Vagina (tissue), 2 donors: ENCODE results near the gene CLCNKA. TPM values are rescaled to one million over a fixed set of nuclear protein-coding genes. Genes with fewer than 3 reads are reported as not detected.
"Not testable (repeated sequence)": the region's sequence is repeated elsewhere in the genome, so short reads cannot be mapped to it uniquely, and the experiment has no call there.

ENCODE experiments used
- DNase-seq, 2 donors: peaks; one replicate each; pipeline ENCODE4 v3.0.0-alpha.2; 2017; ENCODE audit errors: extremely low spot score in 2 of 2
- H3K27ac ChIP-seq: fragments of 200-600 bp; sonication (generic); one replicate; pipeline ENCODE4 v1.5.1; 2019
- H3K27me3 ChIP-seq: fragments of 200-600 bp; sonication (generic); one replicate; pipeline ENCODE4 v1.5.1; 2019
- H3K36me3 ChIP-seq, 2 donors: fragments of 200-600 bp; sonication (generic); one replicate each; pipeline ENCODE4 v1.5.1; 2017 to 2019
- H3K4me1 ChIP-seq: fragments of 200-600 bp; sonication (generic); one replicate; pipeline ENCODE4 v1.5.1; 2019
- H3K4me3 ChIP-seq, 2 donors: fragments of 200-600 bp; sonication (generic); 1 replicate in 1 of 2; 2 replicates in 1 of 2; pipeline ENCODE4 v1.5.1; 2016 to 2019
- H3K9me3 ChIP-seq: fragments of 200-600 bp; sonication (generic); one replicate; pipeline ENCODE4 v1.5.1; 2019
- POLR2A ChIP-seq, 2 donors: fragments of 450-650 bp; IDR thresholded peaks; one replicate each; pipeline ENCODE4 v1.6.1; 2017; ENCODE audit warnings: antibody characterized with exemption in 2 of 2, mild to moderate bottlenecking in 2 of 2, moderate library complexity in 2 of 2
- POLR2AphosphoS5 ChIP-seq, 2 donors: sonication (generic); formaldehyde crosslinking; IDR thresholded peaks; one replicate each; pipeline ENCODE4 v1.9.0; 2017; ENCODE audit warnings: antibody characterized with exemption in 2 of 2, mild to moderate bottlenecking in 2 of 2, low read depth in 1 of 2; ENCODE audit not compliant: insufficient read depth in 1 of 2
- intact Hi-C: fragments of 100-400 bp; cut with DNase I; formaldehyde crosslinking; loops from one replicate; pipeline ENCODE4 v1.15.1; 2023
- total RNA-seq: library from RNA; depleted of rRNA; stranded (reverse); fragments of >200 nt; gene quantifications from one replicate; pipeline ENCODE4 v1.2.3, GENCODE V29; 2016
- TF ChIP-seq, protein P1 (sequence below), 3 experiments: fragments of 450-650 bp in 2 of 3; fragments of 200-600 bp in 1 of 3; sonication (generic) in 1 of 3; IDR thresholded peaks; one replicate each; pipeline ENCODE4 v1.5.1; 2017 to 2019; ENCODE audit warnings: antibody characterized with exemption in 3 of 3, mild to moderate bottlenecking in 2 of 3, moderate library complexity in 2 of 3

Gene CLCNKA
- total RNA-seq, 1 donor from 2014 or later = 0.25 TPM

GRCh38 chr1:16061266-16061665 is 39.4 kb downstream of the CLCNKA start:
- Histone ChIP-seq H3K27me3 (no peaks in the 10 kb centered on the region), H3K4me1 (peaks cover 17% of the 10 kb centered on the region), H3K27ac (no peak overlapping the region), H3K36me3 (no peaks in the 10 kb centered on the region), H3K4me3 (no peak overlapping the region), H3K9me3 (no peaks in the 10 kb centered on the region)
- DNase-seq = no peak
- intact Hi-C loops = no loop called here
- no peak for TF ChIP-seq POLR2AphosphoS5 (IDR thresholded peaks at IDR 0.05; ENCODE audit: insufficient read depth in 1 of 2, low read depth in 1 of 2)
- no peak for TF ChIP-seq POLR2A (IDR thresholded peaks at IDR 0.05)
- TF ChIP-seq, protein P1, sequence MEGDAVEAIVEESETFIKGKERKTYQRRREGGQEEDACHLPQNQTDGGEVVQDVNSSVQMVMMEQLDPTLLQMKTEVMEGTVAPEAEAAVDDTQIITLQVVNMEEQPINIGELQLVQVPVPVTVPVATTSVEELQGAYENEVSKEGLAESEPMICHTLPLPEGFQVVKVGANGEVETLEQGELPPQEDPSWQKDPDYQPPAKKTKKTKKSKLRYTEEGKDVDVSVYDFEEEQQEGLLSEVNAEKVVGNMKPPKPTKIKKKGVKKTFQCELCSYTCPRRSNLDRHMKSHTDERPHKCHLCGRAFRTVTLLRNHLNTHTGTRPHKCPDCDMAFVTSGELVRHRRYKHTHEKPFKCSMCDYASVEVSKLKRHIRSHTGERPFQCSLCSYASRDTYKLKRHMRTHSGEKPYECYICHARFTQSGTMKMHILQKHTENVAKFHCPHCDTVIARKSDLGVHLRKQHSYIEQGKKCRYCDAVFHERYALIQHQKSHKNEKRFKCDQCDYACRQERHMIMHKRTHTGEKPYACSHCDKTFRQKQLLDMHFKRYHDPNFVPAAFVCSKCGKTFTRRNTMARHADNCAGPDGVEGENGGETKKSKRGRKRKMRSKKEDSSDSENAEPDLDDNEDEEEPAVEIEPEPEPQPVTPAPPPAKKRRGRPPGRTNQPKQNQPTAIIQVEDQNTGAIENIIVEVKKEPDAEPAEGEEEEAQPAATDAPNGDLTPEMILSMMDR (IDR thresholded peaks at IDR 0.05) = no peak

DNA sequence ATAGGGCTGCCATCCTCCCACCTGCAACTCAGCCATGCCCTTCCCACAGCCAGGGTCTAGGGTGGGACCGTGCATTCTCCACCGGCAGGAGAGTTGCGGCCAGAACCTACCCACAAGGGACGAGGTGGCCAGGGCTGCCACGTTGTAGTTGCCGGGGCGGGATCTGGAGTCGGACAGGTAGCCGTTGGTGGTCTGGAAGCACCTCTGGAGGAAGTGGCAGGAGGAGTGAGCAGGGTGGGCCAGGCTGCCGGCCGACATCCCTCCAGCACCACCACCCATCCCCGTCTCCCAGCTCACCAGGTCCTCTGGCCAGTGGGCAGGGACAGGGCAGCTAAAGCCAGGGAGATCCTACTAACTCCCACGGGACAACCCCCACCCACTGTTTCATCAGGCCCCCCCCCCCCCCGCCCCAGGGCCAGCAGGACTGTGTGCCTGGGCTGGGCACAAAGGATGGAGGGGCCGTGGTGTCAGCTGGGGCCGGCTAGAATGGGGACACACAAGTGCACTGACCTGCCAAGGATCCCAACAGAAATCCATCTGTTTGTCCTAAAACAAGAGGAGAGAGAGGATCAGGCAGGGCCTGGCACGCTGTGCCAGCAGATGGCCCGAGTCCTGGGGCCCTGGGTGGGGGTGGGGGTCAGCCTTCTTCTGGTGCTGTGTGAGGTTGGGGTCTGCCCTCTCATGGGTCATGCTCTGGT is 40.3 kb downstream of the CLCNKA start:
- H3K9me3 ChIP-seq, intact Hi-C loops, DNase-seq, H3K27me3 ChIP-seq, H3K36me3 ChIP-seq, H3K4me3 ChIP-seq, H3K27ac ChIP-seq: not testable (repeated sequence)
- peaks cover 17% of the 10 kb centered on the region for H3K4me1 ChIP-seq

- DNase-seq, H3K4me3 ChIP-seq, H3K9me3 ChIP-seq, H3K36me3 ChIP-seq, intact Hi-C loops, H3K27me3 ChIP-seq, H3K27ac ChIP-seq: not testable (repeated sequence)
- H3K4me1 ChIP-seq = peaks cover 17% of the 10 kb centered on the region
Measured at GRCh38 chr1:16062687-16063075, 40.8 kb downstream of the CLCNKA start.

DNA sequence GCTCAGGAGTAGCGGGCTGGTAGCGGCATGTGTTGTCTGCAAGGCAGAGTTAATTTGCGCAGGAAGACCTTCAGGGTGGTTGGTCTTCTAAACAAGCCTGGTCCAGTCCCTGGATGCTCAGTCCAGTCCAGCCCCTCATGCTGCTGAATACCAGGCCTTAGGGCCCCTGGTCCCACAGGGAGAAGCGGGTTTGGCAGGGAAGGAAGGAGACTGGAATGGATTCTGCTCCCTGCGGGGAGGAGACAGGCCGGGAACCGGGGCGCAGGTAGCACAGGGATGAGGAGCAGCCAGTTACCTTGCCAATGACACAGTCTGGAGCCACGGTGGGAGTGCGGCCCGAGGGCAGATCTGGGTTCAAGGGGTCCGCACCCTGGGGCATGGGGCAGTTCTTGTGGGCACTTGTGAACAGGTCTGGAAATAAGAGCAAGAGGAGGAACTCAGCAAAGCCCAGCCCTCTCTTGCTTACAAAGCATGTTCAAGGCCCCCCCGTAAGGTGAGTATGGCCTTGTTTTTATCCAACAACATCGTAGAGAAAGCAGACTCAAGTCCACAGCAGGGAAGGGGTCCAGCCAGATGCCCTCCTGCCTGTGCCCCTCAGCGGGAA is 41.5 kb downstream of the CLCNKA start:
- Histone ChIP-seq H3K9me3 (no peaks in the 10 kb centered on the region), H3K36me3 (no peaks in the 10 kb centered on the region), H3K4me1 (peaks cover 17% of the 10 kb centered on the region), H3K27me3 (no peaks in the 10 kb centered on the region), H3K4me3 (no peak overlapping the region), H3K27ac (peak overlapping the region; percentile 63)
- TF ChIP-seq POLR2A (IDR thresholded peaks at IDR 0.05) (no peak), POLR2AphosphoS5 (IDR thresholded peaks at IDR 0.05; ENCODE audit: insufficient read depth in 1 of 2, low read depth in 1 of 2) (no peak)
- TF ChIP-seq, protein P1 (IDR thresholded peaks at IDR 0.05) = no peak
- intact Hi-C loops = no loop called here
- DNase-seq = no peak

- peaks cover 17% of the 10 kb centered on the region for H3K4me1 ChIP-seq
- no peaks in the 10 kb centered on the region for H3K27me3 ChIP-seq
- peak overlapping the region; percentile 63 for H3K27ac ChIP-seq
- DNase-seq = no peak
- TF ChIP-seq, protein P1 (IDR thresholded peaks at IDR 0.05) = no peak
- no peak for TF ChIP-seq POLR2A (IDR thresholded peaks at IDR 0.05)
- TF ChIP-seq POLR2AphosphoS5 (IDR thresholded peaks at IDR 0.05; ENCODE audit: insufficient read depth in 1 of 2, low read depth in 1 of 2) = no peak
- intact Hi-C loops = no loop called here
- no peaks in the 10 kb centered on the region for H3K9me3 ChIP-seq
- no peaks in the 10 kb centered on the region for H3K36me3 ChIP-seq
- H3K4me3 ChIP-seq = no peak overlapping the region
Measured at GRCh38 chr1:16063921-16064320, 42.1 kb downstream of the CLCNKA start.

DNA sequence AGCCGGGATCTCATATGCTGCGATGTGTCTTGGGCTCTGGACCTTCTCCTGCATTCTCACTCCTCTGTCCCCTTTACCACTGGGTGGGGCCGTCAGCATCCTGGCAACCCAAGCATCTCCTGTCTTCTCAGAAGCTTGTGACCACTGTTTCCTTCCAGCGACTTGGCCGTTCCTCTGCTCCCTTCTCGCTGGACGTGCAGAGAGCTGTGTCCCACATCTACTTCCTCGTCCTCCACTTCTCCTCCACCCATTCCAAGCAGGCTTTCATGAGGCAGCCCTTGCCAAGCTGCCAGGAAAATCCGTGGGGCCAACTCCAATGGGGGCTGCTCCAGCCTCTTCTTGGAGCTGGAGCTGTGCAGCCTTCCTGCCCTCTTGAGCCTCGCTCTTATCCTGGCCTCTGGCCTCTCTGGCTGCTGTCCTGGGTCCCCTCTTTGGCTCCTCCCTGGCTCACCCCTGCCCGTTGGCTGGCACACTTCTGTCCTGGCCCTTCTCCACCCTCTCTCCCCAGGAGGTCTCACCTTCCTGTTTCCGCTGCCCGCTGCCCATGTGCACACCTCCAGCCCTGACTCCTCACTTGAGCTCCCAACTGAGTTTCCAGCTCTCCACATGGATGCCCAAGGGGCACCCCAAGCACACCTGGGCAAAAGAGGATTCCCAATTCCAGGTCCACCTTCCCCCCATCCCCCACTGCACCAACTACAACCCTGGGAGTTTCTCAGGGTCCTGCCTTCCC is 42.9 kb downstream of the CLCNKA start:
- DNase-seq = no peak
- peak overlapping the region; percentile 63 for H3K27ac ChIP-seq
- peaks cover 17% of the 10 kb centered on the region for H3K4me1 ChIP-seq
- H3K9me3 ChIP-seq = no peaks in the 10 kb centered on the region
- no peak overlapping the region for H3K4me3 ChIP-seq
- H3K27me3 ChIP-seq = no peaks in the 10 kb centered on the region
- intact Hi-C loops = no loop called here
- no peak for TF ChIP-seq POLR2A (IDR thresholded peaks at IDR 0.05)
- TF ChIP-seq, protein P1 (IDR thresholded peaks at IDR 0.05) = no peak
- TF ChIP-seq POLR2AphosphoS5 (IDR thresholded peaks at IDR 0.05; ENCODE audit: insufficient read depth in 1 of 2, low read depth in 1 of 2) = peak in 1 of 2 donors; percentile 18
- H3K36me3 ChIP-seq = no peaks in the 10 kb centered on the region
